NCI-H1694 (cell line): Measurements from ENCODE around the gene COX7A2L.
"Not testable (repeated sequence)": the region's sequence is repeated elsewhere in the genome, so short reads cannot be mapped to it uniquely, and the experiment has no call there.

ENCODE experiments used
- DNase-seq: peaks from one replicate; lab custom pipeline; 2025; lab: John Stamatoyannopoulos, UW

The COX7A2L gene

DNA sequence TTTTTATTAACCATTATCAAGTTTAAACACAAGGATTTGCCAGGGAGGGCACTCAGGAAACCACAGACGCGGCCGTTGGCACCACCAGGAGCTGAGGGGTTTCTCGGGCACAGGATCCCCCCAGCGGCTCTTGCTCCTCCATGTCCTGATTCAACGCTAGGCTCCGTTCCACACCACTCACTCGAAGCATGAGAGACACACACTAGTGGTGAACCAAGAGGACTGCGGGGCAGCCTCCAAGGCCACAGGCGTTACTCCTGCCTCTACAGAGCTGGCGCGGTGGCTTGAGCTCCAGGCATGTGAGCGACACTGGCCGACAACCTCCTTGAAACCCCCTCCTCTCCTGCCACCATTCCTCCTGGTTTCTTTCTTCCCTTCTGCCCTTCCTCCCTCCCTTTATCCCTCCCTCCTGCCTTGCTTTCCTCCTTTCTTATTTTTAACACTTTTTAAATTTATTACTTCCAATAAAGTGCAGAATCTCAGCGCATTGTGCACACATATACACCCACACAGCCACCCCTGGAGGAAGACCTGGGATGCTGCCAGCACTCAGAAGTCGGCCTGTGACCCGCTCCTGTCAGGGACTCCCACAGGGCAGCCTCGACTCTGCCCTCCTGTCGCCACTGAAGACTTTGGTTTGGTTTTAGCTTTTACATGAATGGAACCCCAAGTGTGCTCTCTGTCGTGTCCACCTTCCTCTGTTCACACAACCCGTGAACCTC is 21.7 kb downstream of the COX7A2L start:
- peak; percentile 67 for DNase-seq

DNA sequence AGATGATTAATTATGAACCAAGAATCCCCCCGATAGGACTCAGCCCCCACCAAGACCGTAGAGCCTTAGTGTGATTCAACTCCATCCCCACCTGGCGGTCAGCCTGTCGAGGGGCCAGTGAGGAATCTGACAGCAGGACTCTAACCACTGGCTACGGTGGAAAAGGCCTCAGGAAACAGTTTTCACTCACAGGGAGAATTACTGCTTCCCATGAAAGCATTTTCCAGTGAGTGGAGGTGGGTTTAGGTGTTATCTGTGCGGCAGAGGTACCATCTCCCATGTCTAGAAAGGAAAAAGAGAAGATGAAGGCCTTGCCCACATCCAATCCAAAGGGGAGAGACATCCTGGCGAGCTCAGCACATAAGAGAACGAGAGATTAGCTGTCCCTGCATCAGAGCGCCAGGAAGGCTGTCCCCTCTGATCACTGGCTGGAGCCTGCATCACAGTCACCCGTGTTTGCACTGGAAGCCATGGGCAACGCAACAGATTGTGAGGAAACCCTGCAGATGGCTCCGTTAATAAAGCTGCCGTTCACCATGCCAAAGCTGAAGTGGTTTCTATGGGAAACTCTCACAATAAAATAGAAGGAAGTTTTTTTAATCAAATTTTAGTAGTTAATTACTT is 22.3 kb downstream of the COX7A2L start:
- peak; percentile 90 for DNase-seq

DNA sequence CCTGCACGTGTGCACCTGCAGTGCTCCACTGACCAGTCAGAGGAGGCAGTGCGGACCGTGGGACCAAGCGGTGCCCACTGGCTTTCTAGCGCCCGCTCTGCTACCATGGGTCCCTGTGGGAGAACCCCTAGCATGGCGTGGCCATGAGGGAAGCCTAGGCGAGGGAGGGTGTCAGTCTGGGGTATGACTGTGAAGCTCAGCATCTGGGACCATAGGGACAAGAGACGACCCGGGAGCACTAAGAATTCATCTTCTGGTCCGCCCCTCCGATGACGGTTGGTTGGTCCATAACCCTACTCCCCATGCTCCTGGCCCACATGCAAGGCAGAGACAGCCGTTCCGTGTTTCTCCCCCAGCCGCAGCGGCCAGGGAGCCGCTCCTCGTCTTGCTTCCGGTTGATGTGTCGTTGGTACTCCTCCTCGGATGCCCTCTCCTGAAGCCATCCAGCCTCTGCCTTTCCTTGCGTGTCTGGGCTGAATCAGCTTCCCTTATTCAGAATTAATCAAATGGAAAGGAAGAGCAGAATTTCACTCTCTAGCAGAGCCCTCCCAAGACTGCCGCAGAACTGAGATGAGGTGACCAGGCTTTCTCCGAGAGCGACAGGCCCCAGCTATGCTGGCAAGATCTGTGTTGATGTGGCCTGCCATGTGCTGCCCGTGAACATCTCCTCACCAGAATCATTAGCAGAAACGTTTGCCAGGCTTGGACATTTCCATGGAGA is 23.0 kb downstream of the COX7A2L start:
- DNase-seq = no peak

DNA sequence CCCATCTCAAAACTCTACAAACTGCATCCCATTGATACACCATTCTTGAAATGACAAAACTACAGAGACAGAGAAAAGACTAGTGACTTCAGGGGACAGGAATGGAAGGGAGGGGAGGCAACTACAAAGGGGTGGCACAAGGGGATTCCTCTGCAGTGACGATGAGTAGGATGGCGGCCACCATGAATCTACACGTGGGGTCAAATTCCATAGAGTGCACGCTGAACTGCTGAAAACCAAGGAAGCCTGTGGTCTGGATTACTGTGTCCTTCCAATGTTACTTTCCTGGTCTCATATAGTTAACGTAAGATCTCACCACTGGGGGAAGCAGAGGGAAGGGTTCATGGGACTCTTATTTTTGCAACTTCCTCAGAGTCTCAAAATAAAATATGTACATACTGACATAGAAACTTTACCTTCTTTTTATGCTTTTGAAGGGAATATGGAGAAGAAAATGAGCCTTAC is 23.6 kb downstream of the COX7A2L start:
- no peak for DNase-seq

- DNase-seq = no peak
Observed at GRCh38 chr2:42336361-42336965, 24.6 kb downstream of the COX7A2L start.

DNA sequence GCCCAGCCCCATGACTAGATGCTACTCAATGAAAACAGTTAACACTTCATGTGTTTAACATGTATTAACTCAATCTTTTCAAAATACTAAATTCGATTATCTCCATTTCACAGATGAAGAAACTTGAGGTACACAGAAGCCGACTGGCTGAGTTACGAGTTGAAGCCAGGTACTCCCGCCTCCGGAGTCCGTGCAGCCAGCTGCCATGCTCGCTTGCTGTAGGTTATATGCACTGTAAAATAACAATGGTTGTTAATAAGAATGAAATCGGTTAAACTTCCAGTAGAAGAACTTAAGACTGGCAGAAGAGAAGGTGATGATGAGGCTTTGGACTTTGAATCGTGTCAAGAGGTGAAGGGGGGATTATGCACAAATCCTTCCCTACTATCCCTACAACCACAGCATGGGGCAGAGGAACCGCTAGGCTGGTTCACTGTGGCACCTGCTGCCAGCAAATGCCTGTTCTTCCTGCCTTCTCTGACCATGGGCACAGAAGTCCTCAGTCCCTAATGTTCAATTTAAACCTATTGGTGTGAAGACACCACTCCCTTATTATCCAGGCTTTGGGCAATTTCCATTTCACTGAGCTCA is 25.4 kb downstream of the COX7A2L start:
- no peak for DNase-seq

DNA sequence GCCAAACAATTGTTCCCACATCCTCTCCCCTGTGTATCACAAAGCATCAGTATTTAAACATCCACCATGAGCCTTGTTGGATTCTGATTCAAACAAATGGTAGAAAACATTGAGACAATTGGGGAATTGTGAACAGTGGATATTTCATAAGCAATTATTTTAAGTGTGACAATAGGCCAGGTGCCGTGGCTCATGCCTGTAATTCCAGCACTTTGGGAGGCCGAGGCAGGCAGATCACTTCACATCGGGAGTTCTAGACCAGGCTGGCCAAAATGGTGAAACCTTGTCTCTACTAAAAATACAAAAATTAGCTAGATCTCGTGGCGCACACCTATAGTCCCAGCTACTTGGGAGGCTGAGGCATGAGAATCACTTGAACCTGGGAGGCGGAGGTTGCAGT is 26.2 kb downstream of the COX7A2L start:
- DNase-seq = not testable (repeated sequence)

- no peak for DNase-seq
Observed at GRCh38 chr2:42334220-42334619, 26.8 kb downstream of the COX7A2L start.

DNA sequence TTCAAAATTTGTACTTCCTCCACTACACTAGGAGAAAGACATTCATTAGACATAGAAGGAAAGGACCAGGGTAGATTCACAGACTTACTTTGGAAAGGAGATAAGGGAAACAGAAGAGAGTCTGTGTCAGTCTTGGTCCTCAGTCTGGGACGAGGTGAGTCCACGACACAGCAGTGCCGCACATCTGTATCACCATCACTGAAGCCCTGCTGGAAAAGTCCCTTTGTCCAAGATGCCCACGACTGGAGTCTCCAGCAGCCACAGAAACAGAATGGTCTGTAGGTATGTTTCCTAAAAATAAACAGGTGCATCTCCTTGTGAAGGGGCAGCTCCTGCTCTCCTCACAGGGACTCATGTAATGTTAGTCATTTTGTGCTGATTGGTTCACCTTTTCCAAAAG is 27.4 kb downstream of the COX7A2L start:
- DNase-seq = no peak

DNA sequence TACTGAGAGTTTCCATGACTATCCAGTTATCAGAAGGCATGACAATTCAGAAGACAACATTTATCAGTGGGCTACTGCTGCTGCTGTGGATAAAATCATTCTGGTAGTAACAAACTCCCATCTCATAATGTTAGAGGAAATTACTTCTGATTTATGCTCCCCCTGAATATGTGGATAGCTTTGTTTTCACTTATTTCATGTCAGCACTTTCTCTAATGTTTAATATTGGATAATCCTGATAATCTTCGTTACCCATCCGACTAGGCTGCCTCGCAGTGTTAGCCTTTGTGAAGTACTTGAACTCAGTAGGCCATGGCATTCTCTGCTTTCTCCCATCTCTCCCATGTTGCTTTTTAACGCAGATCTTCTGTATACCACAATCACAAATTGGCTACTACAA is 28.4 kb downstream of the COX7A2L start:
- DNase-seq = no peak

DNA sequence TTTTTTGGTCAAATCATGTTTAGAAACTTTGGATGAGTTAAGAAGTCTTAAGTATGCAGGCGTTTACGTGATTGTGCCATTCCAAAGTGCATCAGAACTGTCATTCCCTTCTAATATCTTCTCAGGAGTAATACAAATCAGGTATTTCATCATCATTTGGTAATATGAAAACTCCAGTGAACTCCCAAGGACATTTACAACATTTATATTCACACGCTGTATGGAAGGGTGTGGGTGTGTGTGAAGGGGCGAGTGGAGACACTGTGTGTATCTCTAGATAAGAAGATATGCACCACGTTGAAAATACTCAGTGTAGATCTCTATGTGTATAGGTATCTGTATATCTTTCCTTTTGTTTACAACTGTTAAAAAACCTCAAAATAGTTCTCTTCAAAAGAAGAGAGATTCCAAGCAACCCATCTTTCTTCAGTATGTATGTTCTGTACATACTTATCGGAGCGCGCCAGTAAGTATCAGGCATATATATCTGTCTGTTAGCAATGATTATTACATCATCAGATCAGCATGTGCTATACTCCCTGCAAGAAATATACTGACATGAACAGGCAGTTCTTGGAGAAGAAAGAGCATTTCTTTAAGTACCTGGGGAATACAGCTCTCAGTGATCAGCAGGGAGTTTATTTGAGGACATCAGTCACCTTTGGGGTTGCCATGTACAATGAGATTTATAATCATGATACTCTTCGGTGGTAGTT is 29.3 kb downstream of the COX7A2L start:
- DNase-seq = no peak

- DNase-seq = no peak
Observed at GRCh38 chr2:42329736-42330135, 31.3 kb downstream of the COX7A2L start.

DNA sequence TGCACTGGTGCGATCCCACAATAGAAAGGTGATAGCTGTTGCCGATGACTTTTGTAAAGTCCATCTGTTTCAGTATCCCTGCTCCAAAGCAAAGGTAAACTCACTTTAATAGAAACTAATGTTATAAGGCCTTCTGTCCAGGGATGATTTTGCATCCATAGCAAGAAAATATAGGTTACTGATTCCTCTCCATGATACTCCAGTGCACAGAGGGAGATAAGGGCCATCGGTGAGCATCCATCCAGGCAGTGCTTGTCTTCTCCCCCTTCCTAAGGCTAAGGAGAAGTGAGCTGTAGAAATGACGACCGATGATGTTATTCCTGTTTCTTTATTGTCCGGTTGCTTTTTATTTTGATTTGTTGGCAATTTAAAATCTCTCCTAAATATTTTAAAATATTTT is 32.1 kb downstream of the COX7A2L start:
- no peak for DNase-seq

- DNase-seq = peak; percentile 41
Observed at GRCh38 chr2:42328148-42328833, 32.7 kb downstream of the COX7A2L start.

DNA sequence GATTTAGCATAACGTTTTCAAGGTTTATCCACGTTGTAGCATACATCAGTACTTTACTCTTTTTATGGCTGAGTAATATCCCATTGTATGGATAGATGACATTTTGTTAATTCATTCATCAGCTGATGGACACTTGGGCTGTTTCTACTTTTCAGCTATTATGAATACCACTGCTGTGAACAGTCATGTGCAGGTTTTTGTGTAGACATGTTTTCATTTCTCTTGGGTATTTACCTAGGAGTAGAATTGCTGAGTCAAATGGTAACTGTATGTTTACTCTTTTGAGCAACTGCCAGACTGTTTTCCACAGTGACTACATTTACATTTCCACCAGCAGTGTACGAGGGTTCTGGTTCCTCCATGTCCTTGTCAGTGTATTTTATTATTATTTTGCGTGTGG is 33.9 kb downstream of the COX7A2L start:
- DNase-seq = no peak

GRCh38 chr2:42325609-42326008 is 35.4 kb downstream of the COX7A2L start:
- DNase-seq = peak; percentile 37

DNA sequence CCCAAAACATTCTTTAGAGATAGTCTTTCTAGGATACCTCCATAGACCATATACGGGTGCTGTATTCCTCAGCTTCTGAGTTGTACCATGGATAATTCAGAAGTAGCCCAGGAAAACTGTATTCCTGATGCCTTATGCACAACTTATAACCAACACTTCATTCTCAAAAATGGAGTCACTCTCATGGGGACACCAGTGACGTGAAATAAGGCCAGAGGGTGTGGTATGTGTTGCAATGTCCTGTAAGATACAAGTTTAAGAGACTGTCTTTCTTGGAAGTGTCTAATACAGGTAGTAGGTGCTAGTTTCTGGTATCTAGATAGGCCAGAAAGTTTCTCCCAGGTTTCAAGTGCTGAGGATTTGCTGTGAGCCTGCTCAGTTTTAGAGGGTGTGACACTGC is 36.1 kb downstream of the COX7A2L start:
- DNase-seq = no peak

DNA sequence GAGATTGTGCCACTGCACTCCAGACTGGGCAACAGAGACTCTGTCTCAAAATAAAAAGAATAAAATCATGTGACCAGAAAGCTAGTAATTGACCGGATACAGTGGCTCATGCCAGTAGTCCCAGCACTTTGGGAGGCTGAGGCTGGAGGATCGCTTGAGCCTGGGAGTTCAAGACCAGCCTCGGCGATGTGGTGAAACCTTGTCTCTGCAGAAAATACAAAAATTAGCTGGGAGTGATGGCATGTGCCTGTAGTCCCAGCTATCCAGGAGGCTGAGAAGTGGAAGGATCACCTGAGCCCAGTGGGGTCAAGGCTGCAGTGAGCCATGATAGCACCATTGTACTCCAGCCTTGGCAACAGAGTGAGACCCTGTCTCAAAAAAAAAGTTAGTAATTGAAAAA is 36.8 kb downstream of the COX7A2L start:
- DNase-seq = no peak

GRCh38 chr2:42321452-42322064 is 39.5 kb downstream of the COX7A2L start:
- no peak for DNase-seq

DNA sequence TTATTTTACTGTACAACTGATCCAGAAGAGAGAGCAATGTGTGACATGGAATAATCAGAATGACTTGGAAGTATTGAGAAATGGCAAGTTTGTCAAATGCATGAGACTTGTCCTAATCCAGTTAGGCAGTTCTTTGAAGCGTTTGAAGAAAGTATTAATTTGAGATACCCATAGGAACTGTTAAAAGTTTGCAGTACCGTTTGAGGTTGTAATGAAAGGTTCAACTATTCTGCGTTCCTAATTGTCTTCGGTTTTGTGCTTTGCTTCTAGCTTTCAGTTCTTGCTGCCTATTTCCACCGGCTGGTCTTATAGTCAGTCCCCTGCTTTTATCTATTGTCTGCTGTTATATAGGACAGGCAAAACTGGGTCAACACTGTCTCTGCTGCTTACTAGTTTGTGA is 41.8 kb downstream of the COX7A2L start:
- DNase-seq = no peak

GRCh38 chr2:42317945-42318344 is 43.1 kb downstream of the COX7A2L start:
- no peak for DNase-seq
